Pulmonary artery endothelial cell (primary cell): ENCODE results near the gene RPRD2. TPM values are rescaled to one million over a fixed set of nuclear protein-coding genes. Genes with fewer than 3 reads are reported as not detected.

Experiments used
- DNase-seq: peaks from one replicate; pipeline ENCODE4 v3.0.0-alpha.2; 2011; ENCODE audit warnings: low read depth, low spot score
- total RNA-seq: library from RNA; depleted of rRNA; stranded (reverse); fragments of >200 nt; gene quantifications from 2 replicates; pipeline ENCODE4 v1.2.3, GENCODE V29; 2014

Gene RPRD2
- total RNA-seq, 1 donor from 2014 or later, result 6.5 TPM

DNA sequence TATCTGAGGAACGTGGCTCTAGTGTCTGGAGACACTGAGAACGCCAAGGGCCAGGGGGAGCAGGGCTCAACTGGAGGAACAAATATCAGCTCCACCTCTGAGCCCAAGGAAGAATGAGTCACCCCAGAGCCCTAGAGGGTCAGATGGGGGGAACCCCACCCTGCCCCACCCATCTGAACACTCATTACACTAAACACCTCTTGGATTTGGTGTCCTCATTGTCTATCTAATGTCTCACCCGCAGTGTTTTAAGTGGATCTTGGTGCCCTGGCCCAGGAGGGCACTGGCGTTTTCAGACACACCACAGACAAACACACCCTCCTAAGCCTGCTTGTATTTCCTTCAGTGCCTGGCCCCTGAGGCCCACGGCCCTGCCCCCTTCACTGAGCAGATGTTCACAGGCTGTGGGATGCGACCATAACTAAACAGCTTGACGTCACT is 149.4 kb downstream of the RPRD2 start:
- DNase-seq, result no peak

DNA sequence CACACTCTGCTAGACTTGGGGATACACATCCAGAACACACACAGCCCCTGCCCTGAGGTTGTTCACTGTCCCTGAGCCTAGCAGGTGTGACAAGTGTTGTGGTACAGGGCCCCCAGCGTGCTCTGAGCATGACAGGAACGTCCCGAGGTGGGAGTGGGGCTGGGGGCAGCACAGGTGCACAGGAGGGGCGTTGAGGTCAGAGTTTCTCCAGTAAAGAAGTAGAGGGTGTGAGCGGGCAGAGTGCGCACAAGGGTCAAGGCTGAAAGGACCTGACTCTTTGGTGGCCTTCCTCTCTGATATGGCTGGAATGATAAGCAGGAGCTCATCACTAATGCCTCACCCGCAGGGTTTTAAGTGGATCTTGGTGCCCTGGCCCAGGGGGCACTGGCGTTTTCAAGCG is 150.3 kb downstream of the RPRD2 start:
- no peak for DNase-seq

DNA sequence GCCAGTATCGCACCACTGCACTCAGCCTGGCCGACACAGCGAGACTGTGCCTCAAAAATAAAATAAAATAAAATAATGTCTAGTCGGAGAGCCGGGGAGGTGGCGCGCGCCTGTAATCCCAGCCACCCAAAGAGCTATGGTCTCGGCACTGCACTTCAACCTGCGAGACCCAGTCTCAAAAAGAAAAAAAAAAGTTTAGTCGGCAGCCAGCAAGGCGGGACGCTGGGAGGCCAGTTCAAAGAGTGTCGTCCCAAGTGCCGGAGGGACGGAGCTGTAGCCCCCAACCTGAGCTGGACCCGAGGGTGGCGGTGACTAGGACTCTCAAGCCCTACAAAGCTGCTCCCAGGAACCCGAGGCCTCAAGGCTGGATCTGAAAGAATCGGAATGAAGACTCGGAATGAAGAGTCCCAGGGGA is 151.0 kb downstream of the RPRD2 start:
- DNase-seq, result no peak

DNA sequence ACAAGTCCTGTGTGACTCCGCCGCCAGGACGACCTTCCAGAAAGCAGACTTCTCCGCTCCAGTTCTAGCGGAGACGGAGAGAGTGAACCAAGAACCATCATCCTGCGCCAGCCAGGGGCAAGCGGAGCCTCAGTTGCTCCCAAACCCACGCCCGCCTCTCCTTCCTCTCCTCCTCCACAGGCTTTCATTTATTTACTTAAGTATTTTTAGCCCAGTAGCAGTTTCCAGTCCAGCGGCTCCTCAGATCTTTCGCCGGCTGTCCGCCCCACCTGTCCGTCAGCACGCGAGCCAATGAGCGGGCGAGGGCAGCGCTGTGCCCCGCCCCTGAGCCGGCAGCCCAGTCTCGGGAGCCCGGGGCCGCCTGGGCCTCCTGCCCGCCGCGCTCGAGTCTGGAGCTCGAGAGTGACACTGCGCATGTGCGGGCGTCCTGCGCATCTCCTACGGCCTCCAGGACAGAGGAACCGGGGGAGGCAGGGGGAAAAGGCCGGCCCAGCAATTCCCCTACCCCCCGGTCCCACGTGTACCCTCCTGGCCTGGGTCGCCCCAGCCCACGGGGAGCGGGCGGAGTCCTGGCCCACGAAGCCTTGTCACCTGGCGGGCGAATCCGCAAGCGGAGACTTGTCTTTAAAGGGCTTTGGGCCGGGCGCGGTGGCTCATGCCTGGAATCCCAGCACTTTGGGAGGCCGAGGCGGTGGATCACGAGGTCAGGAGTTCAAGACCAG is 151.5 kb downstream of the RPRD2 start, which contains the start of gene FALEC:
Gene FALEC, plus strand, starts transcription at position 425 of the 722 bp plus-strand sequence.
- peak; percentile 78 for DNase-seq

DNA sequence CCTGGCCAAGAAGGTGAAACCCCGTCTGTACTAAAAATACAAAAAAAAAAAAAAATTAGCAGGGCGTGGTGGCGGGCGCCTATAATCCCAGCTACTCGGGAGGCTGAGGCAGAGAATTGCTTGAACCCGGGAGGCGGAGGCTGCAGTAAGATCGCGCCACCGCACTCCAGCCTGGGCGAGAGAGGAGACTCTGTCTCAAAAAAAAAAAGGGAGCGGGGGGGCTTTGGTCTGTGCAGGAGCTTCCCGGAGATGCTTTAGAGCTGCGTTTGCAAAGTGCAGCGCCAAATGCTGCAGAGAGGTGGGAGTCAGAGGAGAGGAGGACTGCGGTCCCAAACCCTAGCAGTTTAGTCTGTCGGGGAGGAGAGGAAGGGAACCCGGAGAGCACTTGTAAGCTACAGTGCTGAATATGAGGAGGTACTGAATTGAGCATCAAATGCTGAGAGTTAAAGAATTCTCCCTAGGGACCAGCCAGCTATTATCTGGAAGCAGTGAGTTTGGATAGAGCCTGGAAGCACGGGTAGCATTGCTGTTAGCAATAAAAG is 152.2 kb downstream of the RPRD2 start:
- DNase-seq, result no peak

DNA sequence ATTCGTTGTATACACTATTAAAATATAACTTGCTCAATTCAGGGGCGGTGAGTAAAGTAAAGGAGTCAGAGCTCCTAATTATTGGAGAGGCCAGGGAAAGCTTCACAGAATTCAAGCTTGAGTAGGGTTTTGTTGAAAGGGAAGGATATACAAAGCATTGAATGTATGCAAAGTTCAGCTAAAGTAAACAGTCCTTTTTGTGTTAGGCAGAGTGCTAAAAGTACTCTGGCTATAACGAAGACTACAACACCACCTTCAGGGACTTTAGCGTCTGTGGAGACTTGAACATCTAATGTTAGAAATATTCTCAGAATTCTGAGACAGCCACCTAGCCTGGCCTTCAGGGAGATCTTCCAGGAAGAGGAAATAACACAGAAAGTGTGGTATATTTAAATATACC is 152.7 kb downstream of the RPRD2 start:
- no peak for DNase-seq

DNA sequence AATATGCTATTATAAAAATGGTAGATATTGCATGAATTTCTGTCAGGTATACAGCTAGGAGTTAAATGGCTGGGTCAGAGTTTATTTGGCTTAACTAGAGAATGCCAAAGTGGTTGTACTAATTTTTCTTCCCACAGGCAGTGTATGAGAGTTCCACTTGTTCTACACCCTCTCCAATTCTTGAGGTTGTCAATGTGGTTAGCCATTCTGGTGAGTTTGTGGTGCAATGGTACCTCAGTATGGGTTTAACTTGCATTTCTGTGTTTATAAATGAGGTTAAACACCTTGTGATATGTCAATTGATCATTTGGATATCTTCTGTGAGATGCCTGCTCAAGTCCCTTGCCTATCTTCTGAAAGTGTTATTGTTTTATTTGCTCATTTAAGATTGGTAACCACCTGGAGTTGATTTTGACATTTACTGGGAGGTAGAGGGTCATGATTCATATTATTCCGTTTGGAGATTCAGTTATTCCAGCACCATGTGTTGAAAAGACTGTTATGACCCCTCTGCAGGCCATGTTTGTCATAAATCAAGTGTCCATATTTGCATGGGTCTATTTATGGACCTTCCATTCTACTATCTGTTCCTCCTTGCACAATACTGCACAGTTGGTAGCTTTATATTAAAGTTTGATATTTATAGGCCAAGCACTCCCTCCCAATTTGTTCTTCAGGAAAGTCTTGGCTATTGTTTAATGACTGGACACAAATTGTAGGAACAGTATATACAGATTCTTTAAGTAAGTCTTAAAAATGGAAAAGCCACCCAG is 157.4 kb downstream of the RPRD2 start:
- no peak for DNase-seq

DNA sequence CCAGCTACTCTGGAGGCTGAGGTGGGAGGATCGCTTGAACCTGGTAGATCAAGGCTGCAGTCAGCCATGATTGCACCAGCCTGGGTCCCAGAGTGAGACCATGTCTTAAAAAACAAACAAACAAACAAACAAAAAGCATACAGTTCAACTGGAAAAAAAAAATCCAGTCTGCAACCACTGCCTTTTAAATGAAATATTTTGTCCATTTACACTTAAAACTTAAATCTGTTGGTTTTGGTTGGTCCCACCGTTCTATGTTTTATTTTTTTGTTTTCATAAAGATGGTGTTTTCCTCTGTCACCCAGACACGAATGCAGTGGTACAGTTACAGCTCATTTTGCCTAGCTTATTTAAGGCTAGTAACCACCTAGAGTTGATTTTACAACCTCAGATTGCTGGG is 161.4 kb downstream of the RPRD2 start:
- no peak for DNase-seq

Other genes with a start within 250 kb of the RPRD2 start
- gene PLEKHO1, start 214.2 kb upstream of the RPRD2 start, total RNA-seq, result 57.7 and 59.5 TPM in 2 replicates
- gene ANP32E, start 128.0 kb upstream of the RPRD2 start, total RNA-seq, result 34.8 and 43.5 TPM in 2 replicates
- gene CA14, start 106.4 kb upstream of the RPRD2 start, total RNA-seq, result not detected in 2 replicates
- 162 and 165 TPM in 2 replicates for gene APH1A, start 95.1 kb upstream of the RPRD2 start, total RNA-seq
- 32.8 and 94.0 TPM in 2 replicates for gene C1orf54, start 91.4 kb upstream of the RPRD2 start, total RNA-seq
- 0.86 and 0.88 TPM in 2 replicates for gene CIART, start 81.6 kb upstream of the RPRD2 start, total RNA-seq
- gene MRPS21, start 70.3 kb upstream of the RPRD2 start, total RNA-seq, result 49.0 and 60.9 TPM in 2 replicates
- 33.0 and 56.2 TPM in 2 replicates for gene PRPF3, start 42.6 kb upstream of the RPRD2 start, total RNA-seq
- 14.4 and 36.2 TPM in 2 replicates for gene TARS2, start 123.3 kb downstream of the RPRD2 start, total RNA-seq
- gene ECM1, start 144.0 kb downstream of the RPRD2 start, total RNA-seq, result 0.35 and 0.46 TPM in 2 replicates
- gene FALEC, start 151.6 kb downstream of the RPRD2 start, total RNA-seq, result 0.20 TPM in 1 of 2 replicates, not detected in the other
- gene ADAMTSL4, start 185.3 kb downstream of the RPRD2 start, total RNA-seq, result 0.20 and 0.46 TPM in 2 replicates
- gene MCL1, start 215.5 kb downstream of the RPRD2 start, total RNA-seq, result 227 and 323 TPM in 2 replicates